Peyer's patch (tissue), 4 donors: ENCODE data around the gene RPS3. TPM values are rescaled to one million over a fixed set of nuclear protein-coding genes. Genes with fewer than 3 reads are reported as not detected.

Source experiments
- DNase-seq, 3 donors: peaks; one replicate each; pipeline ENCODE4 v3.0.0-alpha.2; 2017 to 2019
- H3K27ac ChIP-seq, 4 donors: fragments of 200-600 bp; sonication (generic); one replicate each; pipeline ENCODE4 v1.5.1; 2016 to 2019
- H3K27me3 ChIP-seq, 2 donors: fragments of 200-600 bp; sonication (generic); one replicate each; pipeline ENCODE4 v1.5.1; 2019
- H3K36me3 ChIP-seq, 3 donors: fragments of 200-600 bp; sonication (generic); one replicate each; pipeline ENCODE4 v1.5.1; 2016 to 2019
- H3K4me1 ChIP-seq, 4 donors: fragments of 200-600 bp; sonication (generic); one replicate each; pipeline ENCODE4 v1.5.1; 2016 to 2019
- H3K4me3 ChIP-seq, 4 donors: fragments of 200-600 bp; sonication (generic); 1 replicate in 3 of 4; 2 replicates in 1 of 4; pipeline ENCODE4 v1.5.1; 2016 to 2019; ENCODE audit warnings: mild to moderate bottlenecking in 1 of 4
- H3K9me3 ChIP-seq, 4 donors: fragments of 200-600 bp; sonication (generic); one replicate each; pipeline ENCODE4 v1.5.1; 2016 to 2019; ENCODE audit warnings: mild to moderate bottlenecking in 1 of 4
- POLR2A ChIP-seq, 2 donors: fragments of 450-650 bp; IDR thresholded peaks; one replicate each; pipeline ENCODE4 v1.5.1; 2017; ENCODE audit warnings: antibody characterized with exemption in 2 of 2, mild to moderate bottlenecking in 2 of 2, moderate library complexity in 2 of 2
- total RNA-seq, 4 donors: library from RNA; depleted of rRNA; stranded (reverse); fragments of >200 nt; gene quantifications; one replicate each; pipeline ENCODE4 v1.1.0, GENCODE V29; 2016
- TF ChIP-seq, protein P1 (sequence below), 6 experiments: fragments of 450-650 bp in 4 of 6; fragments of 200-600 bp in 2 of 6; sonication (generic) in 1 of 6; IDR thresholded peaks; one replicate each; pipeline ENCODE4 v1.5.1; 2017 to 2019; ENCODE audit warnings: antibody characterized with exemption in 6 of 6, mild to moderate bottlenecking in 3 of 6, moderate library complexity in 1 of 6

RPS3 gene
- total RNA-seq, 4 donors from 2014 or later, result 505 to 1,121 (median 614) TPM

DNA sequence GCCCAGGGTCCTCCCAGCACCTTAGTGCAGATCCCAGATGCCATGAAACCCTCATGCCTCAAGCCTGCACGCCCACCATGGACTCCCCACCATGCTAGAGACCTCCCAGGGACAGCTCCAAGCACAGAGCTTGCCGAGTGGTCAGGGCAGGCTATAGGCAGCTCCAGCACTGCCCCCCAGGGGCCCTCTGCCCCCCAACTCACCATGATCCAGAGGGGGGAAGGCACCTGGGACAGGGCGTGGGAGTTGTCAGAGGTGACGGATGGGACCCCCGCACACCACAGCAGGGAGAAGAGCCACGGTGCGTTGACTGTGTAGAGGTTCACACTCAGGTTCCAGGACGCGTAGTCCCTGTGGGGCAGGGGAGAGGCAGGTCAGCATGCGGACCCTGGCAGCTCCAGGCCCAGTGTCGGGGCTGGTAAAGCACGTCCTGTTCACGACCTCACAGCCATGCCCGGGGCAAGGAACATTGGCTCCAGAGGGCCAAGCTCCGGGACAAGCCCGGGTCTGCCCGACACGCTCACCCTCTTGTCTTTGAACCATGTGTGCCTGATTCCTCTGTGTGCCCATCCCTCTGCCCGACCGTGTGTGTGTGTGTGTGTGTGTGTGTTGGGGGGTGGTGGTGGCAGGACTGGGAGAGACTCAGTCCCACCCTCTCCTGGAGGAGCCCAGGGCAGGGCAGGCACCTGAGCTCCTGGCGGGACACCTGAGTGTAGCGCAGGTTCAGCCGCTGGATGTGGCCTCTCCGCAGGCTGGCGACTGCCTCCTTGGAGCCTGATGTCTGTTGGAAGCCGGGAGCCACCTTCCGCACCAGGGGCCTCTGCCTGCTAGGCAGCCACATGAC is 41.9 kb downstream of the RPS3 start:
- H3K4me1 ChIP-seq, result no peaks in the 10 kb centered on the region
- H3K36me3 ChIP-seq, result no peaks in the 10 kb centered on the region
- no peak overlapping the region for H3K4me3 ChIP-seq

DNA sequence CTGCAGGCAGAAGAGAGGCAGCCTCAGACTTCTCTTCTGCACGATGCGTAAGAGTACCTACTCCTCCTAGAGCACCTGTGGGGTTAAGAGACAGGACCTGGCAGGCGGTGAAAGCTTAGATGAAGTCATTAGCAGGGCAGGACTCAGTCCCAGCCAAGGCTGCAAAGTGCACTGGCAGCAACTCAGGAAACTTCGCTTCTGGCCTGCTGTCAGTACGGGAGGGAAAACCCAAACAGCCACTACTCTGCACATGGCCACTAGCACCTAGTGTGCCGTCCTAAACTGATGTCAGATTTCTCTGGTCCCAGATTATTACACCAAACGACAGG is 42.5 kb downstream of the RPS3 start:
- Histone ChIP-seq H3K27ac (no peak overlapping the region), H3K27me3 (no peaks in the 10 kb centered on the region), H3K9me3 (no peaks in the 10 kb centered on the region), H3K4me3 (no peak overlapping the region), H3K36me3 (no peaks in the 10 kb centered on the region), H3K4me1 (no peaks in the 10 kb centered on the region)
- DNase-seq, result no peak
- TF ChIP-seq POLR2A (IDR thresholded peaks at IDR 0.05), result no peak
- TF ChIP-seq, protein P1, sequence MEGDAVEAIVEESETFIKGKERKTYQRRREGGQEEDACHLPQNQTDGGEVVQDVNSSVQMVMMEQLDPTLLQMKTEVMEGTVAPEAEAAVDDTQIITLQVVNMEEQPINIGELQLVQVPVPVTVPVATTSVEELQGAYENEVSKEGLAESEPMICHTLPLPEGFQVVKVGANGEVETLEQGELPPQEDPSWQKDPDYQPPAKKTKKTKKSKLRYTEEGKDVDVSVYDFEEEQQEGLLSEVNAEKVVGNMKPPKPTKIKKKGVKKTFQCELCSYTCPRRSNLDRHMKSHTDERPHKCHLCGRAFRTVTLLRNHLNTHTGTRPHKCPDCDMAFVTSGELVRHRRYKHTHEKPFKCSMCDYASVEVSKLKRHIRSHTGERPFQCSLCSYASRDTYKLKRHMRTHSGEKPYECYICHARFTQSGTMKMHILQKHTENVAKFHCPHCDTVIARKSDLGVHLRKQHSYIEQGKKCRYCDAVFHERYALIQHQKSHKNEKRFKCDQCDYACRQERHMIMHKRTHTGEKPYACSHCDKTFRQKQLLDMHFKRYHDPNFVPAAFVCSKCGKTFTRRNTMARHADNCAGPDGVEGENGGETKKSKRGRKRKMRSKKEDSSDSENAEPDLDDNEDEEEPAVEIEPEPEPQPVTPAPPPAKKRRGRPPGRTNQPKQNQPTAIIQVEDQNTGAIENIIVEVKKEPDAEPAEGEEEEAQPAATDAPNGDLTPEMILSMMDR (IDR thresholded peaks at IDR 0.05), result no peak

More for the DNA sequence above, 41.9 kb downstream of the RPS3 start:
- no peaks in the 10 kb centered on the region for H3K9me3 ChIP-seq
- H3K27me3 ChIP-seq, result no peaks in the 10 kb centered on the region
- DNase-seq, result no peak
- TF ChIP-seq, protein P1 (IDR thresholded peaks at IDR 0.05), result no peak
- TF ChIP-seq POLR2A (IDR thresholded peaks at IDR 0.05), result no peak
- H3K27ac ChIP-seq, result no peak overlapping the region

DNA sequence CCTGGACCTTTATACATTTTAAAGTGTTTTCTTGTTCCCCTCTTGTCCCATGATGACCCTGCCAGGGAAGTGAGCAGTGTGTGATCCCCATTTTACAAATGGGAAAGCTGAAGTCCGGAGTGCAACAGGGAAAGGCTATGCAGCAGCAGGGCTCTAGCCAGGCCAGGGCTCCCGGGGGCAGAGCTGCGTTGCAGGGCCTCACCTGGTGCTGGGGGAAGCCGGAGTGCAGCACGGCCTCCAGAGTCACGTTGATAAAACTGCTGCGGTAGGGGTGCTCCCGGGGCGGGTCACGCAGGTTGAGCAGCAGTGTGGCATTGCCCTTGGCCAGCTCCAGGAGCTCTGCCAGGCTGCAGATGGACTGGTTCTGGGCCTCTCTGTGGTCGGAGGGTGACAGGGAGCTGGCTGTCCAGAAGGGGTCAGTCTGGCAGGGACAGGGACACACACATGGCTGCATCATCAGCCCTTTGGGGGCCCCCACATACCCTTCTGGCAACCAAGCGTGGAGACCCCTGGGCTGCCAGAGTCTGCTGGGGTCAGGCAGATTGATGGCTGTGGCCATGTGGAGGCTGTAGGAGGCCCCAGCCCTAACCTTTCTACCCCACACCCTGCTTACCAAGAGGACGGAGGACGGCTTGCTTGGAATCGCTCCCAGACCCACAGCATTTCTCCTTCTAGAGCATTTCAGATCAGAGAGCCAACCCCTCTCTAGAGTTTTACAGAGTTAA is 43.0 kb downstream of the RPS3 start:
- Histone ChIP-seq H3K27ac (no peak overlapping the region), H3K4me3 (no peak overlapping the region), H3K9me3 (no peaks in the 10 kb centered on the region), H3K36me3 (no peaks in the 10 kb centered on the region), H3K27me3 (no peaks in the 10 kb centered on the region), H3K4me1 (no peaks in the 10 kb centered on the region)
- DNase-seq, result no peak
- no peak for TF ChIP-seq POLR2A (IDR thresholded peaks at IDR 0.05)
- TF ChIP-seq, protein P1 (IDR thresholded peaks at IDR 0.05), result no peak

DNA sequence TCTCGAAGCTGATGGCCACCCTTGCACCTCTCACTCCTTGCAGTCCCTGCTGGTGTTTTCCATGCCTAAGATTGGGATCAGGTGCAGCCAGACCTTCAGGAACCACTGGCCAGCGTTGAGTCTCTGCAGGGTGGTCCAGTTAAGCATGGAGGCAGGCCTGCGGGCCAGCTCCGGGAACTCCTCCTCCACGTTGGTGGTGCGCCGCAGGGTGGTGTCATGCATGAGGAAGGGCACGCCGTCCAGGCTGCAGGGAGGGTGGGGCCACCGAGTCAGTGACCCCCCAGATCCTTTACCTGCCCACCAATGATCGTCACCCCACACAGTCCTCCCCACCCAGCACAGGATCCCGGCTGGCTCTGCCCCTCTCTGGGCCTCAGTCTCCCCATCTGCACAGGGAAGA is 43.7 kb downstream of the RPS3 start:
- H3K27me3 ChIP-seq, result no peaks in the 10 kb centered on the region
- DNase-seq, result no peak
- H3K4me1 ChIP-seq, result no peaks in the 10 kb centered on the region
- H3K9me3 ChIP-seq, result no peaks in the 10 kb centered on the region
- H3K36me3 ChIP-seq, result no peaks in the 10 kb centered on the region
- TF ChIP-seq POLR2A (IDR thresholded peaks at IDR 0.05), result no peak
- TF ChIP-seq, protein P1 (IDR thresholded peaks at IDR 0.05), result no peak
- no peak overlapping the region for H3K4me3 ChIP-seq
- H3K27ac ChIP-seq, result no peak overlapping the region

DNA sequence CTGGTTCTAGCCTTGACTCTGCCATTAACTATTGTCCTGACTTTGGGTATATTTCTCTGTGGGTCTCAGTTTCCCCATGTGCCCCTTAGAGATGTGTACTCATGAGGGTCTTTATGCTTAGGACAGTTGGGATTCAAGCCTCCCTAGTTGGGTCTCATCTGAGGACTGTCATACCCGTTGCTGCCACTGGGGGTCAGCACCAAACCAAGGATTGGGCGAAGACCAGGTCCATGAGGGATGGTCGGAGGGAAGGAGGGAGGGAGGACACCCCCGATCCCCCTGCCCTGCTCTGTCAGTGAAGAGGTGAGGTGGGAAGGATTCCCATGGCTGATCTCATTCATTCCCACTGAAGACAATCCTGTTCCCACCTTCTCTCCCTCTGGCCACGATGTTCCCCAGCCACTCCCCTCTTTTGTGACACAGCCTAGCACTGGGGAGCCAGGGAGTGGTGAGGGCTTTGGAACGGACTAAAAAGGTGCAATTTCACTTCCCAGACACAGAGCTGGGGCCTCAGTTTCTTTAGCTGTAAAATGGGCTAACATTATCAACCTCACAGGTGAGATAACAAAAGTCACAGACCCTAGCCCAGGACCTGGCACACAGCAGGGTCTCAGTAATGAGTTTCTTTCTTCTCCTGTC is 46.1 kb downstream of the RPS3 start:
- no peak overlapping the region for H3K4me3 ChIP-seq
- H3K36me3 ChIP-seq, result no peaks in the 10 kb centered on the region
- H3K4me1 ChIP-seq, result no peaks in the 10 kb centered on the region
- no peak overlapping the region for H3K27ac ChIP-seq
- TF ChIP-seq, protein P1 (IDR thresholded peaks at IDR 0.05), result peak; percentile 77 to 98 (median 95)
- TF ChIP-seq POLR2A (IDR thresholded peaks at IDR 0.05), result peak in 1 of 2 donors; percentile 9
- H3K27me3 ChIP-seq, result no peaks in the 10 kb centered on the region
- DNase-seq, result peak; percentile 72 to 89 (median 80)
- no peaks in the 10 kb centered on the region for H3K9me3 ChIP-seq
